SU-DHL-6 (cell line): ENCODE results near the gene GABRE.

ENCODE experiments used
- CTCF ChIP-seq: fragments of 200-600 bp; sonication (generic); IDR thresholded peaks from one replicate; pipeline ENCODE4 v1.5.1; 2017; ENCODE audit warnings: antibody characterized with exemption, mild to moderate bottlenecking, low read length, moderate library complexity; ENCODE audit not compliant: insufficient read depth, poor library complexity, severe bottlenecking
- EZH2phosphoT487 ChIP-seq: fragments of 200-600 bp; sonication (generic), shearing (Covaris generic); conservative IDR thresholded peaks from 2 replicates; pipeline ENCODE4 v1.6.1; 2018; ENCODE audit warnings: mild to moderate bottlenecking, antibody characterized with exemption, low read length, moderate library complexity, mixed read lengths

- TF ChIP-seq CTCF (no peak), EZH2phosphoT487 (no peak)
Observed at GRCh38 chrX:151997539-151997938, 23.1 kb upstream of the GABRE start.
